Neural progenitor cell (in vitro differentiated cells): ENCODE results near the gene RHOA.
"Not testable (repeated sequence)": the region's sequence is repeated elsewhere in the genome, so short reads cannot be mapped to it uniquely, and the experiment has no call there.

ENCODE experiments used
- EZH2 ChIP-seq: fragments of 200-600 bp; sonication (generic); IDR thresholded peaks from 2 replicates; pipeline ENCODE4 v1.6.1; 2017; ENCODE audit warnings: antibody characterized with exemption, mild to moderate bottlenecking, moderate library complexity
- TF ChIP-seq, protein P1 (sequence below): fragments of 200-600 bp; sonication (generic); IDR thresholded peaks from 2 replicates; pipeline ENCODE4 v1.5.1; 2017; ENCODE audit warnings: antibody characterized with exemption, mild to moderate bottlenecking

GRCh38 chr3:49328350-49328749 is 83.4 kb downstream of the RHOA start:
- TF ChIP-seq, protein P1, sequence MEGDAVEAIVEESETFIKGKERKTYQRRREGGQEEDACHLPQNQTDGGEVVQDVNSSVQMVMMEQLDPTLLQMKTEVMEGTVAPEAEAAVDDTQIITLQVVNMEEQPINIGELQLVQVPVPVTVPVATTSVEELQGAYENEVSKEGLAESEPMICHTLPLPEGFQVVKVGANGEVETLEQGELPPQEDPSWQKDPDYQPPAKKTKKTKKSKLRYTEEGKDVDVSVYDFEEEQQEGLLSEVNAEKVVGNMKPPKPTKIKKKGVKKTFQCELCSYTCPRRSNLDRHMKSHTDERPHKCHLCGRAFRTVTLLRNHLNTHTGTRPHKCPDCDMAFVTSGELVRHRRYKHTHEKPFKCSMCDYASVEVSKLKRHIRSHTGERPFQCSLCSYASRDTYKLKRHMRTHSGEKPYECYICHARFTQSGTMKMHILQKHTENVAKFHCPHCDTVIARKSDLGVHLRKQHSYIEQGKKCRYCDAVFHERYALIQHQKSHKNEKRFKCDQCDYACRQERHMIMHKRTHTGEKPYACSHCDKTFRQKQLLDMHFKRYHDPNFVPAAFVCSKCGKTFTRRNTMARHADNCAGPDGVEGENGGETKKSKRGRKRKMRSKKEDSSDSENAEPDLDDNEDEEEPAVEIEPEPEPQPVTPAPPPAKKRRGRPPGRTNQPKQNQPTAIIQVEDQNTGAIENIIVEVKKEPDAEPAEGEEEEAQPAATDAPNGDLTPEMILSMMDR = not testable (repeated sequence)
- TF ChIP-seq EZH2 = not testable (repeated sequence)
